ENCODE measurements around the gene MBOAT2. TPM values are rescaled to one million over a fixed set of nuclear protein-coding genes. Genes with fewer than 3 reads are reported as not detected.

MBOAT2 gene
- total RNA-seq, 1 donor from 2014 or later = 5.3 TPM

DNA sequence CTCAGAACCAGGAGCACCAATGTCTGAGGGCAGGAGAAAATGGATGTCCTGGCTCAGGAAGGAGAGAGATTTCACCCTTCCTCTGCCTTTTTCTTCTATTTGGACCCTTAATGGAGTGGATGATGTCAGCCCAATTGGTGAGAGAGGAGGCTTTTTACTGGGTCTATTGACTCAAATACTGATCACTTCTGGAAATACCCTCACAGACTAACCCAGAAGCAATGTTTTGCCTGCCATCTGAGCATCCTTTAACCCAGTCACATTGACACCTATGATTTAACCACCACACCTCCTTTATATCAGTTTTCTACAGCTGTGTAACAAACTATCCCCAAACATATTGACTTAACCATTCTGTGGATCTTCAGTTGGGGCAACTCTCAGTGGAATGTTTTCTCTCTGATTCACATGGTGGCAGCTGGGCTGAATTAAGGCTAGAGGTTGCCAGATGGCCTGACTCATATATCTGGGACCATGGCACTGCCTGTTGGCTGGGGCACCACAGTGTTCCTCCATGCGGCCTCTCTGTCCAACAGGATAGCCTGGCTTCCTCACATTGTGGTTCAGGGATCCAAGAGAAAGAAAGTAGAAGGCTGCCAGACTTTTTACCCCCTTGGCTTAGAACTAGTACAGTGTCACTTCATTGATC, 18.2 kb upstream of the MBOAT2 start:
- Histone ChIP-seq H3K9me3 (replicated peaks) (no peaks in the 10 kb centered on the region), H3K36me3 (no peaks in the 10 kb centered on the region), H3K4me1 (no peaks in the 10 kb centered on the region), H3K4me3 (no peak overlapping the region), H3K27ac (replicated peaks) (no peak overlapping the region), H3K27me3 (ENCODE audit: low read depth) (no peaks in the 10 kb centered on the region)
- intact Hi-C loops (cut with micrococcal nuclease) = no loop called here
- DNase-seq = no peak
- TF ChIP-seq, protein P1, sequence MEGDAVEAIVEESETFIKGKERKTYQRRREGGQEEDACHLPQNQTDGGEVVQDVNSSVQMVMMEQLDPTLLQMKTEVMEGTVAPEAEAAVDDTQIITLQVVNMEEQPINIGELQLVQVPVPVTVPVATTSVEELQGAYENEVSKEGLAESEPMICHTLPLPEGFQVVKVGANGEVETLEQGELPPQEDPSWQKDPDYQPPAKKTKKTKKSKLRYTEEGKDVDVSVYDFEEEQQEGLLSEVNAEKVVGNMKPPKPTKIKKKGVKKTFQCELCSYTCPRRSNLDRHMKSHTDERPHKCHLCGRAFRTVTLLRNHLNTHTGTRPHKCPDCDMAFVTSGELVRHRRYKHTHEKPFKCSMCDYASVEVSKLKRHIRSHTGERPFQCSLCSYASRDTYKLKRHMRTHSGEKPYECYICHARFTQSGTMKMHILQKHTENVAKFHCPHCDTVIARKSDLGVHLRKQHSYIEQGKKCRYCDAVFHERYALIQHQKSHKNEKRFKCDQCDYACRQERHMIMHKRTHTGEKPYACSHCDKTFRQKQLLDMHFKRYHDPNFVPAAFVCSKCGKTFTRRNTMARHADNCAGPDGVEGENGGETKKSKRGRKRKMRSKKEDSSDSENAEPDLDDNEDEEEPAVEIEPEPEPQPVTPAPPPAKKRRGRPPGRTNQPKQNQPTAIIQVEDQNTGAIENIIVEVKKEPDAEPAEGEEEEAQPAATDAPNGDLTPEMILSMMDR (IDR thresholded peaks at IDR 0.05; ENCODE audit: borderline replicate concordance) = no peak

DNA sequence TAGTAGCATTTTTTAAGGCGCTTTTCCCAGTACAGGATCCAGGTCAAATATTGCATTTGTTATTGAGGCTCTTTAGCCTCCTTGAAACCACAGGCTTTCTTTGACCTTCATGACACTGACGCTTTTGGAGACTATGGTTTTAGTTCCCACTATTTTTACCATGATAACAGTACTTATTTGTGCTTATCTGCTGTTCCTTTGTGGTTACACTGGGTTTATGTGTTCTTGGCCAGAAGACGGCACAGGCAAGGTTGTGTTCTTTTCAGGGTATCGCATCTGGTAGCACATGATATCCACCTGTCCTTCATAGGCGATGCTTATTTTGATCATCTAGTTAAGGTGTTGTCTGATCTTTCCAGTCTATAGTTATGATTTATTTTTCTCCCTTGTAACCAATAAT, 16.8 kb upstream of the MBOAT2 start:
- Histone ChIP-seq H3K27me3 (ENCODE audit: low read depth) (no peaks in the 10 kb centered on the region), H3K9me3 (replicated peaks) (no peaks in the 10 kb centered on the region), H3K4me3 (no peak overlapping the region), H3K4me1 (no peaks in the 10 kb centered on the region), H3K36me3 (no peaks in the 10 kb centered on the region), H3K27ac (replicated peaks) (no peak overlapping the region)
- DNase-seq = no peak
- intact Hi-C loops (cut with micrococcal nuclease) = no loop called here
- TF ChIP-seq, protein P1 (IDR thresholded peaks at IDR 0.05; ENCODE audit: borderline replicate concordance) = no peak

DNA sequence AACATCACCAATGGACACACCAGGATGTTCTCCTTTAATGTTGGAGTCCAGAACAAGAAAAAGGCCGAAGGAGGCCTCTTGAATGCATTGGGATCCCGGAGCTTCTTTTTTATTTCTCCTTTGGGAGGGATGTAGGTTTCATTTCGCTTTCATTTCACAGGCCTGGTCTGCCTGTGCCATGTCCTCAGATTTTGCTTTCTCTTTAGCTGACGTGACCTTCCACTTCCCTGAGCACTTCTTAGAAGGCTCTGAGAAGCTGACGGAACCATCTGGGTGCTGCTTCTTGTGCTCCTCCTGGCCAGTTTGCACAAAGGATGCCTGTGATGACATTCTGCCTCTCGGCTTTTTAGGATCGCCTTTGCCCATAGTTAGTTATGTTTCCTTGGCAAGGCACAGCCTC, 15.1 kb upstream of the MBOAT2 start:
- intact Hi-C loops (cut with micrococcal nuclease) = no loop called here
- DNase-seq = no peak
- Histone ChIP-seq H3K4me3 (no peak overlapping the region), H3K27ac (replicated peaks) (no peak overlapping the region), H3K27me3 (ENCODE audit: low read depth) (no peaks in the 10 kb centered on the region), H3K4me1 (no peaks in the 10 kb centered on the region), H3K9me3 (replicated peaks) (no peaks in the 10 kb centered on the region), H3K36me3 (no peaks in the 10 kb centered on the region)
- TF ChIP-seq, protein P1 (IDR thresholded peaks at IDR 0.05; ENCODE audit: borderline replicate concordance) = no peak

DNA sequence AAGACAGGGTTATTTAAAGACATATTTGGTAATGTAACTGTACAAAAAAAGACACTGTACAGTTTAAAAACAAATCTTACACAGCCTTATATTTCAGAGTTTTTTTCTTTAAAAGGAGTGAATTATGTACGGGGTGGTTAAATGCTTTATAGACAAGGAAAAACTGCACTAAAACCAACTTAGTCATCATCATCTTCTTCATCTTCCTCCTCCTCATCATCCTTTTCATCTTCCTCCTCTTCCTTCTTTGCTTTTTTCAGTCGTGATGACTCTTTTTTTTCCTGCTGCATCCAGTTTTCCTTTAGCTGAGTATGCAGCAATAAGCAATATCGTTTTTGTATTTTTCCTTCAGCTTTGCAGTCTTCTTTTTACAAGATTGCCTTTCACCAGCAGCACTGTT, 14.6 kb upstream of the MBOAT2 start:
- H3K9me3 ChIP-seq (replicated peaks) = no peaks in the 10 kb centered on the region
- H3K4me3 ChIP-seq = no peak overlapping the region
- DNase-seq = no peak
- TF ChIP-seq, protein P1 (IDR thresholded peaks at IDR 0.05; ENCODE audit: borderline replicate concordance) = no peak
- H3K27ac ChIP-seq (replicated peaks) = no peak overlapping the region
- H3K4me1 ChIP-seq = no peaks in the 10 kb centered on the region
- no peaks in the 10 kb centered on the region for H3K36me3 ChIP-seq
- H3K27me3 ChIP-seq (ENCODE audit: low read depth) = no peaks in the 10 kb centered on the region
- intact Hi-C loops (cut with micrococcal nuclease) = no loop called here

DNA sequence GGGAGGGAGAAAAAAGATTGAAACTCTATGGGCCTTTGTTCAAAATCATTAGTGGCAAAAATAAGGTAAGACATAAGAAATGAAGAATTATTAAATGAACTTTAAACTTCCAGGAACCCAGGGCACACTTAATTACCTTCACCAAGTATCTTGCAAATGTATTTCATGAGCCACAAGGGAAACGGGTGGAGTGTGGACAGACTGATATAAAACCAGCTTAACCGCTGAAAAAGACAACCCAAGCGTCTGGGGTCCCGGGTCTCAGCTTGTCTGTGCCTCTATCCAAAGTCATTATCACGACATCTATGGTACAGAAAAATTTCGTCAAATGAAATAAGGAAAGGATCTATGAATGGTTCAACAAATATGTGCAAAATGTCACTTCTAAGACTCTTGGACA, 13.9 kb upstream of the MBOAT2 start:
- Histone ChIP-seq H3K27me3 (ENCODE audit: low read depth) (no peaks in the 10 kb centered on the region), H3K9me3 (replicated peaks) (no peaks in the 10 kb centered on the region), H3K27ac (replicated peaks) (no peak overlapping the region), H3K4me3 (no peak overlapping the region), H3K36me3 (no peaks in the 10 kb centered on the region), H3K4me1 (no peaks in the 10 kb centered on the region)
- TF ChIP-seq, protein P1 (IDR thresholded peaks at IDR 0.05; ENCODE audit: borderline replicate concordance) = no peak
- intact Hi-C loops (cut with micrococcal nuclease) = no loop called here
- no peak for DNase-seq

Measured in left ventricle myocardium inferior (tissue), 1 donor.